Keratinocyte (primary cell): Measurements from ENCODE around the gene E2F1. TPM values are rescaled to one million over a fixed set of nuclear protein-coding genes. Genes with fewer than 3 reads are reported as not detected.

Source experiments
- DNase-seq: peaks from one replicate; pipeline ENCODE4 v3.0.0-alpha.2; 2011; ENCODE audit warnings: low read depth, missing footprints, low spot score
- FAIRE-seq: peaks from 2 replicates; lab custom pipeline; 2011; peaks lifted over from hg19 to GRCh38; lab: Jason Lieb, UNC
- H2AFZ ChIP-seq: 2 replicates; pipeline ENCODE4 v1.6.0; 2012; ENCODE audit warnings: low read length, control low read depth, inconsistent platforms; ENCODE audit not compliant: control insufficient read depth
- H3K27ac ChIP-seq: 2 replicates; pipeline ENCODE4 v1.5.1; 2011; ENCODE audit warnings: low read length; ENCODE audit not compliant: control insufficient read depth, insufficient read depth
- H3K27me3 ChIP-seq: 3 replicates; pipeline ENCODE4 v1.6.0; 2011; ENCODE audit warnings: low read length; ENCODE audit not compliant: control insufficient read depth, insufficient read depth; ENCODE audit errors: extremely low read depth
- H3K36me3 ChIP-seq, 2 experiments: 2 replicates in 1 of 2; 3 replicates in 1 of 2; pipeline ENCODE4 v1.5.1; 2011; ENCODE audit warnings: low read length in 2 of 2, mild to moderate bottlenecking in 1 of 2; ENCODE audit not compliant: control insufficient read depth in 2 of 2, insufficient read depth in 2 of 2; ENCODE audit errors: extremely low read depth in 1 of 2
- H3K4me1 ChIP-seq: 3 replicates; pipeline ENCODE4 v1.5.1; 2011; ENCODE audit warnings: low read length; ENCODE audit not compliant: control insufficient read depth, insufficient read depth; ENCODE audit errors: extremely low read depth
- H3K4me2 ChIP-seq: 3 replicates; pipeline ENCODE4 v1.6.0; 2011; ENCODE audit warnings: low read depth, low read length; ENCODE audit not compliant: control insufficient read depth, insufficient read depth; ENCODE audit errors: extremely low read depth
- H3K4me3 ChIP-seq, 3 experiments: fragments of 200-600 bp in 1 of 3; sonication (generic) in 1 of 3; 2 replicates in 2 of 3; 3 replicates in 1 of 3; pipeline ENCODE4 v1.5.1; 2011 to 2016; ENCODE audit warnings: low read length in 3 of 3, mild to moderate bottlenecking in 3 of 3, control low read depth in 2 of 3, inconsistent platforms in 1 of 3, low read depth in 1 of 3, mixed read lengths in 1 of 3, mixed run types in 1 of 3, moderate library complexity in 1 of 3; ENCODE audit not compliant: control insufficient read depth in 2 of 3, insufficient read depth in 2 of 3; ENCODE audit errors: extremely low read depth in 1 of 3
- H3K79me2 ChIP-seq: 2 replicates; pipeline ENCODE4 v1.6.0; 2012; ENCODE audit warnings: low read length; ENCODE audit not compliant: control insufficient read depth, insufficient read depth
- H3K9ac ChIP-seq: 3 replicates; pipeline ENCODE4 v1.6.0; 2011; ENCODE audit warnings: low read length; ENCODE audit not compliant: control insufficient read depth, insufficient read depth; ENCODE audit errors: extremely low read depth
- H3K9me1 ChIP-seq: 3 replicates; pipeline ENCODE4 v1.6.0; 2011; ENCODE audit warnings: low read length; ENCODE audit not compliant: control insufficient read depth, insufficient read depth; ENCODE audit errors: extremely low read depth
- H3K9me3 ChIP-seq: 2 replicates; pipeline ENCODE4 v1.5.1; 2012; ENCODE audit warnings: low read depth, low read length; ENCODE audit not compliant: control insufficient read depth
- H4K20me1 ChIP-seq: 3 replicates; pipeline ENCODE4 v1.6.0; 2011; ENCODE audit warnings: low read length; ENCODE audit not compliant: control insufficient read depth, insufficient read depth; ENCODE audit errors: extremely low read depth
- CTCF ChIP-seq, 3 experiments: IDR thresholded peaks in 1 of 3; conservative IDR thresholded peaks in 1 of 3; optimal IDR thresholded peaks in 1 of 3; 2 replicates in 2 of 3; 3 replicates in 1 of 3; pipeline versions ENCODE3 to v1.5.1; 2011; ENCODE audit warnings: low read length in 3 of 3, mild to moderate bottlenecking in 3 of 3, moderate library complexity in 2 of 3, control low read depth in 1 of 3, inconsistent platforms in 1 of 3; ENCODE audit not compliant: insufficient read depth in 2 of 3; ENCODE audit errors: extremely low read depth in 1 of 3
- EZH2 ChIP-seq: IDR thresholded peaks from one replicate; pipeline ENCODE4 v1.6.1; 2012; ENCODE audit warnings: inconsistent platforms, mild to moderate bottlenecking, low read length, moderate library complexity
- dilution Hi-C: fragments of 300-500 bp; cut with MboI; formaldehyde crosslinking; loops from one replicate; pipeline ENCODE4 v1.7.0; 2020; ENCODE audit warnings: low sequenced_read_pairs; ENCODE audit not compliant: extremely low pct_ligation_motif_present
- polyA plus RNA-seq, 5 experiments: library from polyadenylated mRNA; depleted of rRNA in 3 of 5; stranded (reverse) in 3 of 5; stranded (forward) in 1 of 5; unstranded in 1 of 5; fragments of >200 nt; gene quantifications; 1 replicate in 1 of 5; 2 replicates in 3 of 5; 3 replicates in 1 of 5; pipeline versions ENCODE4 v1.2.1 to v1.2.3, GENCODE V29; 2011 to 2012; ENCODE audit warnings: missing spikeins in 2 of 5, low read depth in 1 of 5, low replicate concordance in 1 of 5

Gene E2F1
- polyA plus RNA-seq, 1 donor (not counting 4 experiments of a cell fraction or from before 2014, with no cell fraction given) = 2.8 TPM

DNA sequence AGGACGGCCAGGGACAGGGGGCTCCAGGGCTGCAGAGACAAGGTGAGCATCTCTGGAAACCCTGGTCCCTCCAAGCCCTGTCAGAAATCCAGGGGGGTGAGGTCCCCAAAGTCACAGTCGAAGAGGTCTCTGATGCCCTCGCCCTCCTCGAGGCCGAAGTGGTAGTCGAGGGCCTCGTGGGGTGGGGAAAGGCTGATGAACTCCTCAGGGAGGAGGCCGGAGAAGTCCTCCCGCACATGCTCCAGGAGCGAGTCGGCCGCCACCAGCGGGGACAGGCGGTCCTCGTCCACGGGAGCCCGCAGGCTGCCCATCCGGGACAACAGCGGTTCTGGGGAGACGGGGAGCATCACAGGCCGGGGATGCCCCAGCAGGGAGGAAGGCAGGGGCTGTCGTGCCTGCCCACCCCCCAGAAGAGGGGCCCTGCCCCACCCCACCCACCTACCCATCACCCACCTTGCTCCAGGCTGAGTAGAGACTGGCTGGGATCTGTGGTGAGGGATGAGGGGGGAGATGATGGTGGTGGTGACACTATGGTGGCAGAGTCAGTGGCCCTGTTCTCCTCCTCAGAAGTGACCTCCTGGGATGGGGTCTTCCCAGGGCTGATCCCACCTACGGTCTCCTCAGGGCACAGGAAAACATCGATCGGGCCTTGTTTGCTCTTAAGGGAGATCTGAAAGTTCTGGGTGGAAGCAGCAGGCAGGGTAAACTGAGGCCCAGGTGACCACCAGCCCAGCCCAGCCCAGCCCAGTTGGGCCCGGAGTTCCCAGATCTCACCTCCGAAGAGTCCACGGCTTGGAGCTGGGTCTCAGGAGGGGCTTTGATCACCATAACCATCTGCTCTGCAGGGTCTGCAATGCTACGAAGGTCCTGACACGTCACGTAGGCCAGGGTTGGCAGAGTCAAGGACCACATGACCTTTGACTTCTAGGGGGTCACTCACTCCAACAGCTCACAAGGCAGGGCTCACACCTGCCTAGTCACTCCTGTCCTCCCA lies 9.2 kb downstream of the E2F1 start:
- FAIRE-seq = no peak

DNA sequence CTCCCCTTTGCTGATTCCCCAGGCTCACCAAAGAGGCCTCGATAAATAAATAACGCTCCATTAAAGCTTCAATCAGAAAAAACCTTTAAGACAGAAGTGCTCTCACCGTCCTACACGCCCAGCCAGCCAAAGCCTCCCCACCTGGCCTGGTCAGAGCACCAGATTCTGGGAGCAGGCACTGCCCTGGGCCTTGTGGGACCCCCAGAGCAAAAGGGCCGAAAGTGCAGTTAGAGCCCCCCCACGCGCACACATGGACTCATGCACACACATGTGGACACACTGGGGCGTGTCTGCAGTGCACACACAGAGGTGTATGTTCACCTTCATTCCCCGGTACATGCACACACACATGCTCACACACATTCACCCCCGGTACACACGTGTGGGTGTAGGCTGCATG lies 10.1 kb downstream of the E2F1 start:
- Histone ChIP-seq H3K9ac (no peak overlapping the region), H3K9me3 (no peaks in the 10 kb centered on the region), H2AFZ (no peak overlapping the region), H3K36me3 (no peaks in the 10 kb centered on the region), H3K4me1 (peaks cover 2% of the 10 kb centered on the region), H4K20me1 (no peaks in the 10 kb centered on the region), H3K27ac (no peak overlapping the region), H3K79me2 (no peaks in the 10 kb centered on the region), H3K27me3 (no peaks in the 10 kb centered on the region), H3K4me2 (no peak overlapping the region), H3K4me3 (no peak overlapping the region), H3K9me1 (no peaks in the 10 kb centered on the region)
- dilution Hi-C loops = no loop called here
- no peak for TF ChIP-seq CTCF (optimal IDR thresholded peaks at IDR 0.05 in 1 of 3, IDR thresholded peaks at IDR 0.05 in 1 of 3, conservative IDR thresholded peaks at IDR 0.05 in 1 of 3; ENCODE audit: extremely low read depth in 1 of 3, insufficient read depth in 2 of 3, low read length in 3 of 3)
- no peak for TF ChIP-seq EZH2
- DNase-seq = no peak
- no peak for FAIRE-seq

More for the DNA sequence above, 9.2 kb downstream of the E2F1 start:
- H3K9ac ChIP-seq = no peak overlapping the region
- no peak for DNase-seq
- no peak overlapping the region for H3K27ac ChIP-seq
- H3K4me1 ChIP-seq = peaks cover 2% of the 10 kb centered on the region
- H3K9me1 ChIP-seq = no peaks in the 10 kb centered on the region
- no peaks in the 10 kb centered on the region for H3K79me2 ChIP-seq
- no peaks in the 10 kb centered on the region for H3K9me3 ChIP-seq
- dilution Hi-C loops = no loop called here
- H2AFZ ChIP-seq = no peak overlapping the region
- H3K4me2 ChIP-seq = no peak overlapping the region
- H3K27me3 ChIP-seq = no peaks in the 10 kb centered on the region
- no peak overlapping the region for H3K4me3 ChIP-seq
- TF ChIP-seq CTCF (optimal IDR thresholded peaks at IDR 0.05 in 1 of 3, IDR thresholded peaks at IDR 0.05 in 1 of 3, conservative IDR thresholded peaks at IDR 0.05 in 1 of 3; ENCODE audit: extremely low read depth in 1 of 3, insufficient read depth in 2 of 3, low read length in 3 of 3) (no peak), EZH2 (no peak)
- H4K20me1 ChIP-seq = no peaks in the 10 kb centered on the region
- no peaks in the 10 kb centered on the region for H3K36me3 ChIP-seq
